A673 (cell line): ENCODE data around the gene SLC13A5.

ENCODE experiments used
- EZH2 ChIP-seq: fragments of 200-600 bp; sonication (generic); IDR thresholded peaks from 2 replicates; pipeline ENCODE4 v1.6.1; 2017; ENCODE audit warnings: borderline replicate concordance, low read depth, mild to moderate bottlenecking, mixed read lengths, antibody characterized with exemption, low read length; ENCODE audit not compliant: poor library complexity, severe bottlenecking
- TF ChIP-seq, protein P1 (sequence below): fragments of 300-800, 200-600 bp; sonication (generic); conservative IDR thresholded peaks from 2 replicates; pipeline ENCODE4 v1.5.1; 2017; ENCODE audit warnings: low read depth, mild to moderate bottlenecking, antibody characterized with exemption, low read length, moderate library complexity, mixed read lengths

DNA sequence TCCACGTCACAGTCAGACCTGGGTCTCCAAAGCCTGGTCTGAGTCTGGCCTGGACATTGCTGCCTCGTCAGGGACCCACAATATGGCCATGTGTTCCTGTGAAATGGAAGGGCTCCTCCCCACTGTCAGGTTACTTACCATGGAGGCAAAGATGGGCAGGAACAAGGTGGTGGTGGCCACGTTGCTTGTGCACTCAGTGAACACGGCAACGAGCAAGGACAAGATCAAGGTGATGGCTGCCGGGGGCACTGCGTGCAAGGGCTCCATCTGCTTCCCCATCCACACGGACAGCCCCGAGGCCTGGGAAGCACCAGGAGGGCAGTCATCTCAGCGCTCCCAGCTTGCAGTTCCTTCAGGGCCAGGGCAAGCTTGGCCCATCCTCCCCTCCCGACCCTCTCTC lies 22.5 kb downstream of the SLC13A5 start:
- TF ChIP-seq, protein P1, sequence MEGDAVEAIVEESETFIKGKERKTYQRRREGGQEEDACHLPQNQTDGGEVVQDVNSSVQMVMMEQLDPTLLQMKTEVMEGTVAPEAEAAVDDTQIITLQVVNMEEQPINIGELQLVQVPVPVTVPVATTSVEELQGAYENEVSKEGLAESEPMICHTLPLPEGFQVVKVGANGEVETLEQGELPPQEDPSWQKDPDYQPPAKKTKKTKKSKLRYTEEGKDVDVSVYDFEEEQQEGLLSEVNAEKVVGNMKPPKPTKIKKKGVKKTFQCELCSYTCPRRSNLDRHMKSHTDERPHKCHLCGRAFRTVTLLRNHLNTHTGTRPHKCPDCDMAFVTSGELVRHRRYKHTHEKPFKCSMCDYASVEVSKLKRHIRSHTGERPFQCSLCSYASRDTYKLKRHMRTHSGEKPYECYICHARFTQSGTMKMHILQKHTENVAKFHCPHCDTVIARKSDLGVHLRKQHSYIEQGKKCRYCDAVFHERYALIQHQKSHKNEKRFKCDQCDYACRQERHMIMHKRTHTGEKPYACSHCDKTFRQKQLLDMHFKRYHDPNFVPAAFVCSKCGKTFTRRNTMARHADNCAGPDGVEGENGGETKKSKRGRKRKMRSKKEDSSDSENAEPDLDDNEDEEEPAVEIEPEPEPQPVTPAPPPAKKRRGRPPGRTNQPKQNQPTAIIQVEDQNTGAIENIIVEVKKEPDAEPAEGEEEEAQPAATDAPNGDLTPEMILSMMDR, result no peak
- TF ChIP-seq EZH2, result no peak
